Transverse colon (tissue), 4 donors: ENCODE data around the gene THADA. TPM values are rescaled to one million over a fixed set of nuclear protein-coding genes. Genes with fewer than 3 reads are reported as not detected.
A peak's percentile ranks its signal among the peaks of the same experiment; 100 is the strongest.

Experiments used
- DNase-seq: peaks from one replicate; pipeline ENCODE4 v3.0.0-alpha.2; 2019
- H3K27ac ChIP-seq, 4 donors: fragments of 200-600 bp; sonication (generic); 2 replicates each; pipeline ENCODE4 v1.5.1; 2016 to 2018; ENCODE audit warnings: inconsistent platforms in 4 of 4
- H3K27me3 ChIP-seq: fragments of 200-600 bp; sonication (generic); 2 replicates; pipeline ENCODE4 v1.5.1; 2017; ENCODE audit warnings: inconsistent platforms
- H3K36me3 ChIP-seq, 4 donors: fragments of 200-600 bp; sonication (generic); 2 replicates each; pipeline ENCODE4 v1.5.1; 2017 to 2019; ENCODE audit warnings: inconsistent platforms in 4 of 4
- H3K4me1 ChIP-seq, 4 donors: fragments of 200-600 bp; sonication (generic); 2 replicates each; pipeline ENCODE4 v1.5.1; 2017 to 2020; ENCODE audit warnings: inconsistent platforms in 4 of 4
- H3K4me3 ChIP-seq, 4 donors: fragments of 200-600 bp; sonication (generic); 1 replicate in 1 of 4; 2 replicates in 3 of 4; pipeline versions ENCODE4 v1.5.1 to v1.6.1; 2017 to 2019; ENCODE audit warnings: inconsistent platforms in 4 of 4
- H3K9me3 ChIP-seq, 2 donors: fragments of 200-600 bp; sonication (generic); 2 replicates each; pipeline ENCODE4 v1.5.1; 2017 to 2019; ENCODE audit warnings: inconsistent platforms in 2 of 2
- EP300 ChIP-seq: sonication (generic); formaldehyde crosslinking; IDR thresholded peaks from one replicate; pipeline ENCODE4 v1.6.1; 2017; ENCODE audit warnings: antibody characterized with exemption, low read depth
- POLR2A ChIP-seq: fragments of 450-650 bp; IDR thresholded peaks from one replicate; pipeline ENCODE4 v1.6.1; 2016; ENCODE audit warnings: antibody characterized with exemption, mild to moderate bottlenecking, moderate library complexity
- POLR2AphosphoS5 ChIP-seq, 3 donors: sonication (generic); formaldehyde crosslinking; IDR thresholded peaks; one replicate each; pipeline ENCODE4 v1.6.1; 2016; ENCODE audit warnings: antibody characterized with exemption in 3 of 3
- WGBS, 2 donors: methylation state at CpG; one replicate each; pipeline ENCODE4 v1.1.5; 2018; ENCODE audit warnings: low coverage in 1 of 2; 5-methylcytosine and 5-hydroxymethylcytosine counted together
- in situ Hi-C, 4 donors: fragments of 200-750 bp; cut with MboI; loops; one replicate each; pipeline versions ENCODE4 v1.15.0 to v1.15.1; 2017; ENCODE audit warnings: low sequenced_read_pairs in 3 of 4, low pct_ligation_motif_present in 1 of 4, low pct_unique_long_range_greater_than_20kb in 1 of 4
- intact Hi-C: fragments of 100-400 bp; cut with DNase I; formaldehyde crosslinking; loops from one replicate; pipeline ENCODE4 v1.15.1; 2023; ENCODE audit warnings: low total_unique reads
- total RNA-seq, 4 donors: library from RNA; depleted of rRNA; stranded (reverse); fragments of >200 nt; gene quantifications; one replicate each; pipeline ENCODE4 v1.1.0, GENCODE V29; 2016
- TF ChIP-seq, protein P1 (sequence below), 5 experiments: fragments of 200-600 bp in 3 of 5; fragments of 450-650 bp in 2 of 5; sonication (generic) in 3 of 5; IDR thresholded peaks; 1 replicate in 2 of 5; 2 replicates in 3 of 5; pipeline ENCODE4 v1.5.1; 2016 to 2017; ENCODE audit warnings: antibody characterized with exemption in 5 of 5, inconsistent platforms in 3 of 5, mild to moderate bottlenecking in 2 of 5, moderate library complexity in 1 of 5

The THADA gene
- total RNA-seq, 4 donors from 2014 or later, result 21.7 to 78.6 (median 28.1) TPM

DNA sequence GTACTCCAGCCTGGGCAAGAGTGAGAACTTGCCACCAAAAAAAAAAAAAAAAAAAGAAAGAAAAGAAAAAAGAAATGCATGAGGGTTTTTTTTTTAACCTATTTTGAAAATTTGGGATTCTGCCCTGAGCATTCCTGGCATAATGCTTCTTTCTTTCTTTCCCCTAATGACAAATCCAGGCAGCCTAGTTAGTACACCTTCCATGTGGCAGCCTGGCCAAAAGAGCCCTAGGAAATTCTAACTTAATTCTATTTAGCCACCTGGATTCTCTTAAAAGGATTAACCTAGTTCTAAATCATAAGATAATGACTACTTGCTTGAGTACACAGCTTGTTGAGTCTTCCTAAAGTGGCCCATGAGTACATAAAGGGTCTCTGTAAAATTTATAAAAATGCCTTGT, 160.1 kb downstream of the THADA start:
- no peak overlapping the region for H3K27ac ChIP-seq
- no peak overlapping the region for H3K4me3 ChIP-seq
- in situ Hi-C loops, result no loop called here
- no peak for DNase-seq
- no peaks in the 10 kb centered on the region for H3K36me3 ChIP-seq
- H3K9me3 ChIP-seq, result no peaks in the 10 kb centered on the region
- TF ChIP-seq POLR2A (no peak), EP300 (no peak), POLR2AphosphoS5 (IDR thresholded peaks at IDR 0.05) (no peak)
- TF ChIP-seq, protein P1, sequence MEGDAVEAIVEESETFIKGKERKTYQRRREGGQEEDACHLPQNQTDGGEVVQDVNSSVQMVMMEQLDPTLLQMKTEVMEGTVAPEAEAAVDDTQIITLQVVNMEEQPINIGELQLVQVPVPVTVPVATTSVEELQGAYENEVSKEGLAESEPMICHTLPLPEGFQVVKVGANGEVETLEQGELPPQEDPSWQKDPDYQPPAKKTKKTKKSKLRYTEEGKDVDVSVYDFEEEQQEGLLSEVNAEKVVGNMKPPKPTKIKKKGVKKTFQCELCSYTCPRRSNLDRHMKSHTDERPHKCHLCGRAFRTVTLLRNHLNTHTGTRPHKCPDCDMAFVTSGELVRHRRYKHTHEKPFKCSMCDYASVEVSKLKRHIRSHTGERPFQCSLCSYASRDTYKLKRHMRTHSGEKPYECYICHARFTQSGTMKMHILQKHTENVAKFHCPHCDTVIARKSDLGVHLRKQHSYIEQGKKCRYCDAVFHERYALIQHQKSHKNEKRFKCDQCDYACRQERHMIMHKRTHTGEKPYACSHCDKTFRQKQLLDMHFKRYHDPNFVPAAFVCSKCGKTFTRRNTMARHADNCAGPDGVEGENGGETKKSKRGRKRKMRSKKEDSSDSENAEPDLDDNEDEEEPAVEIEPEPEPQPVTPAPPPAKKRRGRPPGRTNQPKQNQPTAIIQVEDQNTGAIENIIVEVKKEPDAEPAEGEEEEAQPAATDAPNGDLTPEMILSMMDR (IDR thresholded peaks at IDR 0.05), result no peak
- peaks cover 0 to 7% (median under 1%) of the 10 kb centered on the region in 4 donors for H3K4me1 ChIP-seq
- intact Hi-C loops, result no loop called here
- H3K27me3 ChIP-seq, result no peaks in the 10 kb centered on the region

DNA sequence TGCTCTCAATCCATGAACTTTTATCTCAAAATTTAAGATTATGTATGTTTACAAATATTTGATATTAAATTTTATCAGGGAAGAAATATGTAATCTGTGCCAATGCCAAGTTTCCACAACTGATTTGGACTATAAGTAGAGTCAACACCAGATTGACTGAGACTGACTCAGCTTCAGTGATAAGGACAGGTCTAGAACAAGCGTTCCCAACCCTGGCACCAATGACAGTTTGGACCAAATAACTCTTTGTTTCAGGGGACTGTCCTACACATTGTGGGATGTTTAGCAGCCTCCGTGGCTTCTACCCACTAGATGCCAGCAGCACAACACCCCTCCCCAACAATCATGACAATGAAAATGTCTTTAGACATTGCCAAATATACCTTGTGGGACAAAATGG, 165.3 kb downstream of the THADA start:
- in situ Hi-C loops (no loop called here), intact Hi-C loops (no loop called here)
- DNase-seq, result no peak
- Histone ChIP-seq H3K9me3 (no peaks in the 10 kb centered on the region), H3K27me3 (no peaks in the 10 kb centered on the region), H3K4me1 (peaks cover 12 to 19% (median 17%) of the 10 kb centered on the region in 4 donors), H3K4me3 (no peak overlapping the region), H3K36me3 (no peaks in the 10 kb centered on the region), H3K27ac (no peak overlapping the region)
- TF ChIP-seq POLR2A, result no peak
- TF ChIP-seq, protein P1 (IDR thresholded peaks at IDR 0.05), result no peak
- TF ChIP-seq EP300, result no peak
- TF ChIP-seq POLR2AphosphoS5 (IDR thresholded peaks at IDR 0.05), result no peak
- 67 to 78% methylated on average over 1 to 2 of the region's 2 CpGs for WGBS, 2 donors

DNA sequence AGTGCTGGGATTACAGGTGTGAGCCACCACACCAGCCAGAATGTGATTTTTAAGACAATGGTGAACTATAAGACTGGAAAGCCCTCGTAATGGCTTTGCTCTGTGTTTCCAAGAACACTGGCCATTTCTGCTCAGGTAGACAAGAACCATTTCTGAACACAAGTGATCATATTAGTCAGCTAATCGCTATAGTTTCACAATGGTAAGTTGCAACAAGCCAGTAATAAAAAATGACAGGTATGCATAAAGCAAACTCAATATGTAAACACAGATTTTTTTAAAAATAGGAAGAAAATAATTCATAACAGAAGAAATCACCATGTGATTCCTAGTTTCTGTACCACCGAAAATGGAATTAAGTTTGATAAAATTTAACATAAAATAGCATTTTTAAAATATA, 166.5 kb downstream of the THADA start:
- intact Hi-C loops (no loop called here), in situ Hi-C loops (no loop called here)
- H3K36me3 ChIP-seq, result no peaks in the 10 kb centered on the region
- WGBS, 2 donors, result 90 to 93% methylated on average over 3 of the region's 3 CpGs
- no peaks in the 10 kb centered on the region for H3K27me3 ChIP-seq
- H3K4me3 ChIP-seq, result no peak overlapping the region
- no peaks in the 10 kb centered on the region for H3K9me3 ChIP-seq
- no peak overlapping the region for H3K27ac ChIP-seq
- H3K4me1 ChIP-seq, result peaks cover 18 to 30% (median 28%) of the 10 kb centered on the region in 4 donors
- no peak for DNase-seq
- TF ChIP-seq POLR2AphosphoS5 (IDR thresholded peaks at IDR 0.05) (no peak), POLR2A (no peak), EP300 (no peak)
- TF ChIP-seq, protein P1 (IDR thresholded peaks at IDR 0.05), result no peak

DNA sequence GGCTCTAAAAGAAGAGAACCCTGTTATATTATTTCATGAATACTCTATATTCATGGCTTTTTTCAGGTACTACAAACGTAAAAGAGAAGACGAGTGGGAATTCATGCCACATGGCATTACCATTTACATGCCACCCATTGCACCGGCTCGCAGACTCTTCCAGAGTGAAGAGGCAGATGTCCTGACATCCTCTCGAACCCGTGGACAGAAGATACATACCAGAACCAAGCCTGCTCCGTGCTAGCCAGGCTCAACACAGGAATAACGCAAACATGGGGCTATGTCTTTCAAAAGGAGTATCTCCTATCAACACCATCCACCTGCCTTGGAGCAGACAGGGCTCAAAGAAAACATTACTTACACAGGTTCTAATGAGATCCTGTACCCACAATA, 168.8 kb downstream of the THADA start:
- TF ChIP-seq EP300 (no peak), POLR2AphosphoS5 (IDR thresholded peaks at IDR 0.05) (no peak)
- TF ChIP-seq, protein P1 (IDR thresholded peaks at IDR 0.05), result no peak
- no peak for DNase-seq
- no peaks in the 10 kb centered on the region for H3K27me3 ChIP-seq
- intact Hi-C loops (no loop called here), in situ Hi-C loops (no loop called here)
- peaks cover 21 to 40% (median 38%) of the 10 kb centered on the region in 4 donors for H3K4me1 ChIP-seq
- peak overlapping the region; percentile 79 to 82 (median 80) for H3K27ac ChIP-seq
- no peaks in the 10 kb centered on the region for H3K36me3 ChIP-seq
- no peak overlapping the region for H3K4me3 ChIP-seq
- no peaks in the 10 kb centered on the region for H3K9me3 ChIP-seq
- 88 to 89% methylated on average over 8 of the region's 8 CpGs for WGBS, 2 donors
